Prostate gland (tissue), 1 donor: ENCODE results near the gene FH.

Experiments
- POLR2A ChIP-seq: fragments of 450-650 bp; IDR thresholded peaks from one replicate; pipeline ENCODE4 v1.6.1; 2016; ENCODE audit warnings: antibody characterized with exemption, mild to moderate bottlenecking
- POLR2AphosphoS5 ChIP-seq: sonication (generic); formaldehyde crosslinking; IDR thresholded peaks from one replicate; pipeline ENCODE4 v1.6.1; 2017; ENCODE audit warnings: antibody characterized with exemption

DNA sequence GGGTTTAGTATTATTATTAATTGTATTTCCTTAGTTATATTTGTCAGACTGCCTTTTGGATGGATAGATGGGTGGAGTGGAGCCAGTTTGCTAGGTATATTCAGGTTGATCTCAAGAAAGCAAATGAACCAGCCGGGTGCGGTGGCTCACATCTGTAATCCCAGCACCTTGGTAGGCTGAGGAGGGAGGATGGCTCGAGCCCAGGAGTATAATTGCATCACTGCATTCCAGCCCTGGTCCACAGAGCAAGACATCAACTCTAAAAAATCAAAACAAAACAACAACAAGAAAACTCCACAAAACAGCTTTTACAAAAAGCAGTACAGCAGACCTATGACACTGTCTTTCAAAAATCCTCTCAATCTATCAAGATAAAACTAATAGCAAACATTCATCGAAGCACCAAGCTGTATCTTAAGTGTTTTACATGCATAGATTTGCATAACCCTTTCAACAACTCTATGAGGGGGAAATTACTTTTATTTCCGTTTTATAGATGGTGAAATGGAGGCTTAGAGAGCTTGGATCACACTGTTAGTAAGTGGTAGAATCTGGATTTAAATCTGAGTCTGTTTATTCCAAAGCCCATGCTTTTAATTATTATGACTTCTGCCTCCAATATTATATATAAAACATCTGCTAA lies 38.1 kb upstream of the FH start:
- TF ChIP-seq POLR2AphosphoS5 (no peak), POLR2A (no peak)
